Calu3 (cell line): Measurements from ENCODE around the gene SSNA1. TPM values are rescaled to one million over a fixed set of nuclear protein-coding genes. Genes with fewer than 3 reads are reported as not detected.

Source experiments
- BruUV-seq: library from RNA; stranded (reverse); fragments of 400-500 nt; replicated peaks from 2 replicates; lab custom pipeline; 2021; lab: Mats Ljungman, UMichigan
- CTCF ChIA-PET: fragments of 300-600 bp; sonication (Branson Sonifier 250); formaldehyde crosslinking; loops from one replicate; lab custom pipeline; 2022; ENCODE audit warnings: antibody characterized with exemption; lab: Charles Lee
- DNase-seq: peaks from one replicate; pipeline ENCODE4 v3.0.0; 2022
- H3K27ac Mint-ChIP-seq: one replicate; pipeline ENCODE4 v1.8.0; 2022; ENCODE audit warnings: mixed read lengths; ENCODE audit not compliant: unreplicated experiment
- H3K27me3 Mint-ChIP-seq: one replicate; pipeline ENCODE4 v1.8.0; 2022; ENCODE audit warnings: mixed read lengths; ENCODE audit not compliant: unreplicated experiment
- H3K36me3 Mint-ChIP-seq: one replicate; pipeline ENCODE4 v1.8.0; 2022; ENCODE audit warnings: mild to moderate bottlenecking, moderate library complexity, mixed read lengths; ENCODE audit not compliant: insufficient read depth, unreplicated experiment
- H3K4me1 Mint-ChIP-seq: one replicate; pipeline ENCODE4 v1.8.0; 2022; ENCODE audit warnings: mild to moderate bottlenecking, low read depth, mixed read lengths; ENCODE audit not compliant: unreplicated experiment
- H3K4me3 Mint-ChIP-seq: one replicate; pipeline ENCODE4 v1.8.0; 2022; ENCODE audit warnings: mild to moderate bottlenecking, low read depth, moderate library complexity, mixed read lengths; ENCODE audit not compliant: unreplicated experiment
- H3K9me3 Mint-ChIP-seq: one replicate; pipeline ENCODE4 v1.8.0; 2022; ENCODE audit warnings: low read depth, mixed read lengths; ENCODE audit not compliant: unreplicated experiment
- CTCF ChIP-seq: fragments of 200-600 bp; IDR thresholded peaks from one replicate; pipeline ENCODE4 v1.8.0; 2022; ENCODE audit warnings: antibody characterized with exemption; ENCODE audit not compliant: unreplicated experiment
- intact Hi-C: fragments of 100-400 bp; cut with micrococcal nuclease; formaldehyde crosslinking; loops from one replicate; pipeline ENCODE4 v1.10.0; 2022; ENCODE audit not compliant: unreplicated experiment
- total RNA-seq: library from RNA; stranded (reverse); gene quantifications from 2 replicates; pipeline ENCODE4 v1.2.3, GENCODE V29; 2022

The SSNA1 gene
- total RNA-seq, 1 experiment from 2014 or later = 41.9 TPM

GRCh38 chr9:137170486-137171148 is 17.9 kb upstream of the SSNA1 start:
- Mint-ChIP-seq H3K9me3 (no peaks in the 10 kb centered on the region), H3K27me3 (peaks cover 27% of the 10 kb centered on the region), H3K4me3 (no peak overlapping the region)

GRCh38 chr9:137171149-137171900 is 17.2 kb upstream of the SSNA1 start:
- CTCF ChIA-PET = no interaction called here
- no peak for TF ChIP-seq CTCF
- intact Hi-C loops = no loop called here
- H3K9me3 Mint-ChIP-seq = no peaks in the 10 kb centered on the region
- peaks cover 16% of the 10 kb centered on the region for H3K36me3 Mint-ChIP-seq
- H3K27ac Mint-ChIP-seq = no peak overlapping the region
- peaks cover 20% of the 10 kb centered on the region for H3K27me3 Mint-ChIP-seq
- no peak overlapping the region for H3K4me3 Mint-ChIP-seq
- H3K4me1 Mint-ChIP-seq = peaks cover 4% of the 10 kb centered on the region
- no peak for DNase-seq
- no TSS peak for BruUV-seq

More at GRCh38 chr9:137170486-137171148, 17.9 kb upstream of the SSNA1 start:
- Mint-ChIP-seq H3K4me1 (no peaks in the 10 kb centered on the region), H3K27ac (no peak overlapping the region), H3K36me3 (peaks cover 16% of the 10 kb centered on the region)
- intact Hi-C loops = no loop called here
- no peak for TF ChIP-seq CTCF
- BruUV-seq = no TSS peak
- no peak for DNase-seq
- CTCF ChIA-PET = interaction anchor here (0.7 kb wide), 2 partner anchors 21 to 29 kb away, joined by 3 read pairs; no protein-coding TSS in a partner anchor

DNA sequence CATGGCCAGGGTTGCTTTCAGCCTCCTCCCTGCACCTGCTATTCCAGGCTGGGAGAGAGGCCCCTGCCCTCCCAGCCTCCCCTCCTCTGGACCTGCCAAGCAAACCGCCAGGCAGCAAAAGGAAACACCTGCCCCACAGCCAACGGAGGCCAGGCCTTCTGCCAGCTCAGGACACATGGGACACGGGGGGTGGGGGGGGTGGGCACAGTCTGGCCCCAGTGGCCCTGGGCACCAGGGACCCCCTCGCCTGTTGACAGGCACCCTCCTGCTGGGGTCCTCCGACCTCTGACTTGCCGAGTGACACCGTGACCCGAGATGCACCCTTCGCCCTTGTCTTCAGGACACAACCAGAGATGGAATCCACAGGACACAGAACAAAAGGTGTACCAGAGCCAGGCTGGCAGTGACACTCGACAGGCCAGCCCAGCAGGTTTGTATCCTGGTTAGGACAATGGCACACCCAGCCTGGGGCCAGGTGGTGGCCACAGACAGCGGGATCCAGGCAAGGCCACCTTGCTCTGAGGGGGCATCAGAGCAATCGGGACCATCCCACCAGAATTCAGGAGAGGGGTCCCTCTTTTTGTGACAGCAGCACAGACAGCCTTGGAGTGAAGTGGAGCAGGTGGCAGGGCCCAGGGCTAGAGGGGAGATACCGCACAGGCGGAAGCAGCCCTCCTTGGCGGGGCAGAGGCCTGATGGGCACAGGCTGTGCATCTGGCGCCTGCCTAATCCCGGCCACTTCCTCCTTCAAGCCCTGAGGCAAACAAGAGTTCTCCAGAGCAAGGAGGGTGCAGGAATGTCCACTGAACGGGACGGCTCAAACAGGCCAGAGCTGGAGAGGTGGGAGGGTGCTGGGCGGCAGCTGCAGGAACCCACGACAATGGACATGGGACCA is 15.3 kb upstream of the SSNA1 start:
- Mint-ChIP-seq H3K4me1 (peaks cover 9% of the 10 kb centered on the region), H3K4me3 (no peak overlapping the region), H3K27ac (no peak overlapping the region), H3K27me3 (peaks cover 11% of the 10 kb centered on the region), H3K36me3 (peaks cover 10% of the 10 kb centered on the region), H3K9me3 (no peaks in the 10 kb centered on the region)
- no TSS peak for BruUV-seq
- no peak for TF ChIP-seq CTCF
- no peak for DNase-seq
- CTCF ChIA-PET = no interaction called here
- intact Hi-C loops = no loop called here
